Measurements from ENCODE around the gene SLC39A8.

SLC39A8 gene

GRCh38 chr4:102230194-102230593 is 115.1 kb downstream of the SLC39A8 start:
- no peak for DNase-seq

GRCh38 chr4:102227388-102227787 is 117.9 kb downstream of the SLC39A8 start:
- no peak for DNase-seq

GRCh38 chr4:102223461-102223860 is 121.8 kb downstream of the SLC39A8 start:
- DNase-seq = no peak

- no peak for DNase-seq
Observed at GRCh38 chr4:102222838-102223409, 122.4 kb downstream of the SLC39A8 start.

GRCh38 chr4:102219129-102219528 is 126.2 kb downstream of the SLC39A8 start:
- no peak for DNase-seq

- no peak for DNase-seq
Observed at GRCh38 chr4:102218656-102219055, 126.6 kb downstream of the SLC39A8 start.

- no peak for DNase-seq
Observed at GRCh38 chr4:102217775-102218355, 127.4 kb downstream of the SLC39A8 start.

- DNase-seq = no peak
Observed at GRCh38 chr4:102217345-102217744, 127.9 kb downstream of the SLC39A8 start.

- no peak for DNase-seq
Observed at GRCh38 chr4:102216666-102217065, 128.6 kb downstream of the SLC39A8 start.

GRCh38 chr4:102213031-102213430 is 132.3 kb downstream of the SLC39A8 start:
- DNase-seq = no peak

Data from right kidney (tissue), 1 donor.